ENCODE data around the gene PIK3R5.
A peak's percentile ranks its signal among the peaks of the same experiment; 100 is the strongest.
"Not testable (repeated sequence)": the region's sequence is repeated elsewhere in the genome, so short reads cannot be mapped to it uniquely, and the experiment has no call there.

PIK3R5 gene

DNA sequence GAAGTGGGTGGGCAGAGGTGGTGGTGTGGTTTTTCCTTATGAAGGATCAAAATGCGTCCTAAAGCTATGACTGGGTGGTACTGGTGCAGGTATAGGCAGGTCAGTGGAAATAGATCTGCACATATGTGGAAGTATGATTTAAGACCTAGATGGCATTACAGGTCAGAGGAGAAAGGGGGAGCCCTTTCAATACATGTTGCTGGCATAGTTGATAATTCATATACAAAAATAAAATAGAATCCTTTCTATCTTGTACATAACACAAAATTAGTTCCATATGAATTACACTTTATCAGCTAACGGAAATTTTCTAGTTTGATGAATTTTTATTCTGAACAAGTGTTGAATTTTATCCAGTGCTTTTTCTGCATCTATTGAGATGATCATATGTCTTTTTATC lies 20.8 kb upstream of the PIK3R5 start:
- no peak for DNase-seq (ENCODE audit: low read depth)

- no peak for DNase-seq (ENCODE audit: low read depth)
Measured at GRCh38 chr17:8985054-8985701, 19.7 kb upstream of the PIK3R5 start.

GRCh38 chr17:8984225-8984624 lies 18.7 kb upstream of the PIK3R5 start:
- not testable (repeated sequence) for DNase-seq (ENCODE audit: low read depth)

GRCh38 chr17:8981443-8981842 lies 15.9 kb upstream of the PIK3R5 start:
- no peak for DNase-seq (ENCODE audit: low read depth)

GRCh38 chr17:8979715-8980114 lies 14.2 kb upstream of the PIK3R5 start:
- no peak for DNase-seq (ENCODE audit: low read depth)

DNA sequence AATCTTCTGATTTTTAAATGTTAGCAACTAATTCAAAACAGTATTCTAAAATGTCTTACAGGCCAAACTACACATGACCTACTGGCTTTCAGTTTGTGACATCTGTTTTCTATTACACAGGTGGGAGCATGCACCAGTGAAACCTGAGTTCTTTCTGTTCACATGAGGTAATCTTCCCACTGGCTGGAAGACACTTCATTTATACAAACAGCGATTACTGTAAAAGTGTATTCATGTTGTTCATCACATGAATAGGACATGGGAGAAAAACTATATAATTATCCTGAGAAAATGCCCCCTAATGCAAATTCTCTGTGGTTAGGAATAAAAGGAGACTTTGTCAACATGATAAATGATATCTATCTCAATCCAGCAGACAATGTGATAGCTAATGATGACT lies 11.1 kb upstream of the PIK3R5 start:
- no peak for DNase-seq (ENCODE audit: low read depth)

DNA sequence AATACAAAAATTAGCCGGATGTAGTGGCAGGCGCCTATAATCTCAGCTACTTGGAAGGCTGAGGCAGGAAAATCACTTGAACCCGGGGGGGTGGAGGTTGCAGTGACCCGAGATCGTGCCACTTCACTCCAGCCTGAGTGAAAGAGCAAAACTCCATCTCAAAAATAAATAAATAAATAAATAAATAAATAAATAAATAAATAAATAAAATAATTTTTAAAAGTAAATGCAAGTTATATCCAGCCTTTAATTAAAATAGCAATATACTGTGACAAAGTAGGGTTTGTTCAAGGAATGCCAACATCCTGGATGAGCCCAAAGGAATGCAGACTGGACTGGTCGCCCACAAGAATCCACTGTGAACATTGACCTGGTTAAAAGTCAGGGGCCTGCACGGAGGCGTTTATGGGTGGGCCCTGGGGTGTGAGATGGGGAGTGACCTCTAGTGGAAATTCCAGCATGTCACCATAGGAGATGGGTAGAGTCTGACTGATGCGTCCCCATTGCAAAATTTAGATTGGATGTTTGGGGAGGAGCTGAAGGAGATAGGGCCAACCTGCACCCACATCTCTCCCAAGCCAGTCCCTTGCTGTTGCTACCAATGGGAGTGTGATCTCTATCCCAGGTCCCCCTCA lies 9.7 kb upstream of the PIK3R5 start:
- no peak for DNase-seq (ENCODE audit: low read depth)

DNA sequence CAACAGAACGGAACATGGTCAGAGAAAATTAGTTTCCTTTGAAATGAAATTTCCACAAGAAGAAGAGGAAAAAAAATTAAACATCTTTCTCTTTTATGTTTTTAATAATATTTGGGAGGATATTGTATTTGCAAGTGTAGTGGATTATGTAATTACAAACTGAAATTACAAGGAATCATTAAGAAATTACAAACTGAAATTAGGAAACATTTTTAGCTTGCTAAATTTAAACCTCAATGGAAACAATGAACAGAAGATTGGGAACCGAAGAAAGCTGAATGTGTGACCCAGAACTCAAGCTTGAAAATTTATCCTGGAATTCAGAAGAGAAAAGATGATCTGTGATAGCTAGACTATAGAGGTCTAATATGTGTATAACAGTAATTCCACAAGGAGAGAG lies 4.4 kb upstream of the PIK3R5 start:
- DNase-seq (ENCODE audit: low read depth): no peak

GRCh38 chr17:8968503-8968902 lies 3.0 kb upstream of the PIK3R5 start:
- no peak for DNase-seq (ENCODE audit: low read depth)

DNA sequence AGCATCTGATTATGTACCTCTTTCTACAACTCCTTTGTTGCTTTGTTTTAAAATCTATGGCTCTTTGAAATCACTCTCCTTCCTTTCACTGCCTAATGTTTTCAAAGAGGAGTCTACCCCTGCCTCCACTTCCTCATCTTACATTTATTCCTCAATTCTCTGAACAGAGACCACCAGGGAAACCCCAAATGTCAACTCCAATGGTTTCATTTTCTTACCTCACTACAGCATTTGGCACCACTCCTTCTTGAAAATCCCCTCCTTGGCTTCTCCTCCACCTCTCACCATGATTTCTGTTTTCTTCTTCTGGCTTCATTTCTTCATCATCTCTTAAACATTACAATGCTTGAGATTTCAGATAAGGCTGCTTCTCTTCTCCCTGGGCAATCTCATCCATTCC lies 2.4 kb upstream of the PIK3R5 start:
- DNase-seq (ENCODE audit: low read depth): no peak

DNA sequence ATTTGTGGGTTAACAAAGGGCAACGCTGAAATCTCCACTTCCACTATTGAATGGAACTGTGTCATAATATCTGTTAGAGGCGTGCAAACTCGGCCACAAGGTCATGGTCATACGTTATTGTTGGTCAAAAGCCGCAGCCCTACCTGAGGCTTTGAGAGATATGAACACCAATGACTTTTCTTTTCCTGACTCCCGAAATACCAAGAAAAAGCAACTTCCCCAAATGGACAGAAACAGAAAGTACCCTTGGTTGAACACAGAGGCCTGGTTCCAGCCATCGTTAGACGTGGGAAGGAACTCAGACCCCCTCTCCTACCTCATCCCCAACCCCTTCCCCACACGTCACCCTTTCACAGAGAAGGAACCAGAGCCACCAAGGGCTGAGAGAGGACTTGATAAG lies 1.4 kb upstream of the PIK3R5 start:
- no peak for DNase-seq (ENCODE audit: low read depth)

DNA sequence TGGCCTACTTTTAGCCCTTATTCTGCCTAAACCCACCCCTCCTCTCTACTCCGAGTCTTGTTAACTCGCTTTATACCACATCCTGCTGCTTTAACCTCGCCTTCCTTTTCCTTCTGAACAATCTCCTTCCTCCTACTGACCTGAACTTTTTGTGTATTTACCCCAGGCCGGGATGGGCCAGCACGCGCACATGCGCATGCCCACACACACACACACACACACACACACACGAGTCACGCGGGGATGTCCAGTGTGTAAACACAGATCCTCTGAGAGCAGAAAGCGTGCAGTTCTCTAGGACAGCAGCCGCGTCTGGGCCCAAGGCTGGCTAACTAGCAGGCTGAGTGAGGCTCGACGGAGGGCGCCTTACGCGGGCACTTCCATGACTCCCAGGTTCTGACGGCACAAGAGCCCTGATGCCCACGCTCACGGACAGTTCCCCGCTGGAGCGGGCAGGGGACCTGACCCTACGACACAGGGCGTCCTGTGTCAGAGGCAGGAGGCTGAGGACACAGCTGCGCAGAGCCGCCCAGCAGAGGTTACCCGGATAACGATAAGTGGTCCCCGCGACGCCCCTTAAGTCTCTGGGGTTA lies 610 bp downstream of the PIK3R5 start:
- DNase-seq (ENCODE audit: low read depth): peak; percentile 19

- no peak for DNase-seq (ENCODE audit: low read depth)
Measured at GRCh38 chr17:8963647-8964258, 1.8 kb downstream of the PIK3R5 start.

DNA sequence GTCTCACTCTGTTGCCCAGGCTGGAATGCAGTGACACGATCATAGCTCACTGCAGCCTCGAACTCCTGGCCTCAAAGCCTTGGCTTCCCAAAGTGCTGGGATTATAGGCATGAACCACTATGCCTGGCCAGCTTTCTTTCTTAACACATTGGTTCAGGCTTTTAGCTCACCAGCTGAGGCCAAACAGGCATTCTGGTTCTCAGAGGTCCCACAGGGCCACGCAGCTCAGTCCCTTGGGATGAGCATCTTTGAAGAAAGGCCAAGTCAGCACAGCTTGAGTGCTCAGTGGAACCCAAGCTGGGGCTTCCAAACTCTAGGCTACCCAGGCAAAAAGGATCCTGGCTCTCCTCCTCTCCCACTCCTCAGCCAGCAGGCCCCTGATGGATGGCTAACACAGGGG lies 2.5 kb downstream of the PIK3R5 start:
- no peak for DNase-seq (ENCODE audit: low read depth)

GRCh38 chr17:8961829-8962228 lies 3.7 kb downstream of the PIK3R5 start:
- DNase-seq (ENCODE audit: low read depth): no peak

DNA sequence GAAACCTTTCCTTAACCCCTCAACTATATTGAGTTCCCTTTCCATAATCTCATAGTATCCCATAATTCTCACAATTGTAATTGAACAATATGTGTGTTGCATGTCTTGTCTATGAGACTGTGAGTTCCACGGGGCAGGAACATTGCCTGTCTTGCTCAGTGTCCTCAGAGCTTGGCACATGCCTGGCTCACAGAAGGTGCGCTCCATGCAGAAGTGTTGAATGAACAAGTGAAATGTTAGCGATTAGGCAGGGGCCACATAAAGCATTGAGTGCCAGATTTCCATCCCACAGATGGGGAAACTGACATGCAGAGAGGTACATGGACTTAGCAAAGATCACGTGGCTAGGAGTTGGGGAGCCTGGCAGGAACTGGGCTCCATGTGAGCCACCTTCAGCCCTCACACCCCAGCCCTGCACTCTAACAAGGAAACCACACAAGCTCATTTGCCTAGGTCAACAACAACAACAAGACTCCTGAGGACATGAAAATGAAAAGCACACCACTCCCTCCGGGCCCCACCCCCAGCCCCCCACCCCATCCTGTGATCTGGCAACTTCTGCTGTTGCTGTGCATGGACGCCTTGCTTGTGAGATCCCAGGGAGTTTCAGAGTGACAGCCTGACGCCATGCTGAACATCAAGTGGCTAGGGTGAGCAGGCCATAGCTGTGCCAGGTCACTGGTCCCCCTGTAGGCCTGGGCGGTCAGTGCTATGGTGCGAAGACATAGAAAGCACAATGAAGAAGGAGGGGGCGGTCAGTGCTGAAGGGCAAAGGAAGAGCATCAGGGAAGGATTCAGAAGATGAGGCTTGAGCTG lies 5.0 kb downstream of the PIK3R5 start:
- no peak for DNase-seq (ENCODE audit: low read depth)

- no peak for DNase-seq (ENCODE audit: low read depth)
Measured at GRCh38 chr17:8959312-8959918, 6.1 kb downstream of the PIK3R5 start.

DNA sequence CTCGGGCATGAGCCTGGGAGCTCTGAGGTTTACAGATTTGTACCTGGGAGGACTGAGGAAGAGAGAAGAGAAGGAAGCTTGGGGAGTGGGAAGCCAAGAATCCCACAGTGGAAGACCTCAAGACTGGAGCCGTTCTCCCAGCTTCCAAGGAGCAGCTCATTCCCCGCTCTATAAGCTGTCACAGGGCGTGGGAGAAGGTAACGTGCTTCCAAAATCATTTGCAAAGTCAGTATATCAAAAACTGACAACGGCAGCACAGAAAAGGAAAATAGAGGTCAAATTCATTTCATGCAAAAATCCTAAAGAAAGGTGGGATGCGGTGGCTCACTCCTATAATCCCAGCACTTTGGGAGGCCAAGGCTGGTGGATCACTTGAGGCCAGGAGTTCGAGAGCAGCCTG lies 7.8 kb downstream of the PIK3R5 start:
- no peak for DNase-seq (ENCODE audit: low read depth)

- DNase-seq (ENCODE audit: low read depth): no peak
Measured at GRCh38 chr17:8956465-8956902, 9.0 kb downstream of the PIK3R5 start.

GRCh38 chr17:8955021-8955959 lies 10.2 kb downstream of the PIK3R5 start:
- DNase-seq (ENCODE audit: low read depth): no peak

GRCh38 chr17:8954339-8954738 lies 11.2 kb downstream of the PIK3R5 start:
- peak; percentile 84 for DNase-seq (ENCODE audit: low read depth)

Data from T-helper 22 cell (primary cell).